Measurements from ENCODE around the gene RPS6KA1.

GRCh38 chr1:26546375-26546774 is 16.8 kb downstream of the RPS6KA1 start:
- TF ChIP-seq CTCF (conservative IDR thresholded peaks at IDR 0.05) (no peak), EZH2 (IDR thresholded peaks at IDR 0.05; ENCODE audit: low read depth) (no peak)
